K562 (cell line): Measurements from ENCODE around the gene SPINK9. TPM values are rescaled to one million over a fixed set of nuclear protein-coding genes. Genes with fewer than 3 reads are reported as not detected.
A peak's percentile ranks its signal among the peaks of the same experiment; 100 is the strongest.

Experiments used
- BACH1 ChIP-seq: fragments of 200-800 bp; sonication (Bioruptor generic); IDR thresholded peaks from 2 replicates; pipeline ENCODE4 v1.6.1; 2016; ENCODE audit warnings: missing genetic modification characterization, missing compliant biosample characterization
- BDP1 ChIP-seq: IDR thresholded peaks from 3 replicates; pipeline ENCODE4 v1.6.1; 2011; ENCODE audit not compliant: insufficient read length, insufficient read depth
- C11orf30 ChIP-seq: fragments of 450-650 bp; IDR thresholded peaks from 2 replicates; pipeline ENCODE4 v1.6.1; 2016; ENCODE audit warnings: low read depth, mild to moderate bottlenecking
- CCAR2 ChIP-seq: fragments of 200-400 bp; formaldehyde crosslinking; IDR thresholded peaks from 2 replicates; pipeline ENCODE4 v1.6.1; 2017; ENCODE audit warnings: mild to moderate bottlenecking, low read depth, low read length
- CREBBP ChIP-seq: IDR thresholded peaks from one replicate; pipeline ENCODE4 v1.6.1; 2012; ENCODE audit warnings: low read depth, mild to moderate bottlenecking, control low read depth, inconsistent platforms, low read length
- FOXA1 ChIP-seq: fragments of 450-650 bp; IDR thresholded peaks from 2 replicates; pipeline ENCODE4 v1.6.1; 2016; ENCODE audit warnings: mild to moderate bottlenecking, borderline replicate concordance
- KDM5B ChIP-seq: fragments of 200-600 bp; sonication (generic); IDR thresholded peaks from 2 replicates; pipeline ENCODE4 v1.6.1; 2012; ENCODE audit warnings: low read depth, mild to moderate bottlenecking, moderate library complexity, low read length, control low read depth, inconsistent platforms; ENCODE audit not compliant: insufficient replicate concordance
- MCM7 ChIP-seq, 2 experiments: fragments of 450-650 bp; IDR thresholded peaks; 2 replicates each; pipeline ENCODE4 v1.6.1; 2016 to 2018
- NR4A1 ChIP-seq, 2 experiments: fragments of 250-450 bp in 1 of 2; fragments of 450-650 bp in 1 of 2; sonication (Bioruptor Pico) in 1 of 2; IDR thresholded peaks; 2 replicates each; pipeline versions ENCODE4 v1.4.0 to v1.6.1; 2016 to 2020; ENCODE audit warnings: mild to moderate bottlenecking in 2 of 2, missing compliant biosample characterization in 1 of 2, missing genetic modification characterization in 1 of 2, moderate library complexity in 1 of 2
- POLR3A ChIP-seq: IDR thresholded peaks from 2 replicates; pipeline ENCODE4 v1.6.1; 2011; ENCODE audit warnings: borderline replicate concordance, mild to moderate bottlenecking, moderate library complexity; ENCODE audit not compliant: insufficient read length, insufficient read depth; ENCODE audit errors: extremely low read depth
- PRMT5 ChIP-seq: sonication (generic); formaldehyde crosslinking; IDR thresholded peaks from 2 replicates; pipeline ENCODE4 v1.5.0; 2020; ENCODE audit warnings: missing genetic modification reagents
- RAD51 ChIP-seq: fragments of 450-650 bp; IDR thresholded peaks from 2 replicates; pipeline ENCODE4 v1.7.1; 2016; ENCODE audit warnings: low read depth, mild to moderate bottlenecking, borderline replicate concordance
- RBM39 ChIP-seq: fragments of 200-400 bp; formaldehyde crosslinking; optimal IDR thresholded peaks from 2 replicates; pipeline ENCODE3; 2018; ENCODE audit warnings: low read depth, low read length
- RFX1 ChIP-seq: fragments of 450-650 bp; IDR thresholded peaks from 2 replicates; pipeline ENCODE4 v1.6.1; 2016; ENCODE audit warnings: mild to moderate bottlenecking, moderate library complexity
- SIN3A ChIP-seq, 2 experiments: fragments of 150-350 bp in 1 of 2; IDR thresholded peaks; 2 replicates each; pipeline ENCODE4 v1.6.1; 2011 to 2016; ENCODE audit warnings: borderline replicate concordance in 2 of 2, low read depth in 2 of 2, low read length in 2 of 2, mild to moderate bottlenecking in 2 of 2, moderate library complexity in 2 of 2; ENCODE audit not compliant: control insufficient read depth in 1 of 2
- SMAD2 ChIP-seq: fragments of 150-350 bp; IDR thresholded peaks from 2 replicates; pipeline ENCODE4 v1.6.1; 2014; ENCODE audit warnings: low read depth, mild to moderate bottlenecking, low read length
- ZKSCAN8 ChIP-seq: fragments of 200-800 bp; sonication (Bioruptor generic); IDR thresholded peaks from 2 replicates; pipeline ENCODE4 v1.6.1; 2016; ENCODE audit warnings: missing genetic modification characterization, missing compliant biosample characterization
- polyA plus RNA-seq, 8 experiments: library from polyadenylated mRNA; depleted of rRNA in 4 of 8; stranded (reverse) in 5 of 8; unstranded in 3 of 8; fragments of >200 nt; fragmentation: Nextera tagmentation in 2 of 8; fragmentation: Illumina TruSeq in 1 of 8; extraction: Ambion mirVana in 2 of 8; extraction: Trizol in 1 of 8; gene quantifications; 2 replicates each; pipeline versions ENCODE4 v1.2.1 to v1.2.3, GENCODE V29; 2011 to 2014; ENCODE audit warnings: inconsistent platforms in 1 of 8, missing spikeins in 1 of 8
- total RNA-seq, 7 experiments: library from RNA; depleted of rRNA in 6 of 7; stranded (reverse); fragments of >200 nt in 6 of 7; fragmentation: Illumina TruSeq in 2 of 7; extraction: Trizol in 2 of 7; gene quantifications; 2 replicates each; pipeline versions ENCODE4 v1.2.1 to v1.2.3, GENCODE V29; 2011 to 2021; ENCODE audit warnings: low replicate concordance in 1 of 7
- TF ChIP-seq, protein P1 (sequence below): fragments of 250-450 bp; sonication (Bioruptor Pico); IDR thresholded peaks from 2 replicates; pipeline ENCODE4 v1.4.0; 2020
- TF ChIP-seq, protein P2 (sequence below): fragments of 450-650 bp; formaldehyde crosslinking; conservative IDR thresholded peaks from 2 replicates; pipeline ENCODE4 v1.4.0; 2022; ENCODE audit warnings: mild to moderate bottlenecking, missing genetic modification characterization

Gene SPINK9
- total and polyA plus RNA-seq, 9 of the 15 experiments (the other 6 are each of a cell fraction or from before 2014, with no cell fraction given): not detected

DNA sequence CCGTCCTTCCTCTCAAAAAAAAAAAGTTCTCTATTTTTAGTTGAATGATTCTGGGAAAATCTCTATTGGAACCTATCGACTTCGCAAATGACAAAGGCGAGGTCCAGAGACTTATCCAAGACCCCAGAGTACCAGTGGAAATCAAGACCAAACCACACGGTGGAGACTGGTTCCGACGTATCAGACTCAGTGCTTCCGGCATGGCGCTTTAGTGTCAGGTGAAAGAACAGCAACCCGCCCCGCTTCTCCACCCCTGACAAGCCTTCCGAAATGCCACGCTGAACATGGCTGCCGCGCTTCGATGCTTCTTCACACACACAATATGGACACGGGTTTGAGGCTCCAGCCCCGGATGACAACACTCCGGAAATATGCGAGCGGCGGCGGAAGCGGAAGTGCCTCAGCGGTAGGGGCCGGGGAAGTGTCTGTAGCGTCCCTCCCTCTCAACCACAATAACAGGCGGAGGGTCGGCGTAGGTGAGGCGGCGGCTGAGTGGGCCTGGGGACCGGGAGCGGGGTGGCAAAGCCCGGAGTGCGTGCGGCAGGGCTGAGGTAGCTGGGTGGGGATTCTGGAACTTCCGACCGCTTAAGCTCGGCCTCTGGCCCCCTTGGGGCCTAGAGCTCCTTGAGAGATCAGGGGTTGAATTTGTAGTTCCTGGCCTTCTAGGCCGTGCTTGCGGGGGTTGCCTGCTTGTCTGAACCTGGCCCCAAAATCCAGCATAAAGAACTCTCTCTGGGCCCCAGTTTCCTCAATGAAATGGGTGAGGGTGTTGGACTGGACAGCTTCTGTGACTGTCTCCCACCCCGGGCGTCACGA, 48.4 kb downstream of the SPINK9 start, which contains the start of gene FBXO38 (continued):
- TF ChIP-seq SIN3A (IDR thresholded peaks at IDR 0.05; ENCODE audit: borderline replicate concordance in 2 of 2, control insufficient read depth in 1 of 2, low read depth in 2 of 2, low read length in 2 of 2) (peak in 1 of 2 experiments; percentile 77; a peak in 3 of 4 replicates), ZKSCAN8 (no peak), BDP1 (no peak), NR4A1 (CRISPR knock-in tag; IDR thresholded peaks at IDR 0.05) (no peak), NR4A1 (tag; IDR thresholded peaks at IDR 0.05) (no peak; the same call in 1 of the 2 replicates), RFX1 (no peak), POLR3A (no peak), SMAD2 (no peak), BACH1 (tag) (peak; percentile 42; the same call in 1 of the 2 replicates), C11orf30 (peak; percentile 75), CREBBP (no peak), KDM5B (peak; percentile 81), MCM7 (IDR thresholded peaks at IDR 0.05) (no peak), FOXA1 (no peak), RAD51 (peak; percentile 25; the same call in 1 of the 2 replicates), RBM39 (no peak), CCAR2 (no peak), PRMT5 (no peak)
- TF ChIP-seq, protein P1, sequence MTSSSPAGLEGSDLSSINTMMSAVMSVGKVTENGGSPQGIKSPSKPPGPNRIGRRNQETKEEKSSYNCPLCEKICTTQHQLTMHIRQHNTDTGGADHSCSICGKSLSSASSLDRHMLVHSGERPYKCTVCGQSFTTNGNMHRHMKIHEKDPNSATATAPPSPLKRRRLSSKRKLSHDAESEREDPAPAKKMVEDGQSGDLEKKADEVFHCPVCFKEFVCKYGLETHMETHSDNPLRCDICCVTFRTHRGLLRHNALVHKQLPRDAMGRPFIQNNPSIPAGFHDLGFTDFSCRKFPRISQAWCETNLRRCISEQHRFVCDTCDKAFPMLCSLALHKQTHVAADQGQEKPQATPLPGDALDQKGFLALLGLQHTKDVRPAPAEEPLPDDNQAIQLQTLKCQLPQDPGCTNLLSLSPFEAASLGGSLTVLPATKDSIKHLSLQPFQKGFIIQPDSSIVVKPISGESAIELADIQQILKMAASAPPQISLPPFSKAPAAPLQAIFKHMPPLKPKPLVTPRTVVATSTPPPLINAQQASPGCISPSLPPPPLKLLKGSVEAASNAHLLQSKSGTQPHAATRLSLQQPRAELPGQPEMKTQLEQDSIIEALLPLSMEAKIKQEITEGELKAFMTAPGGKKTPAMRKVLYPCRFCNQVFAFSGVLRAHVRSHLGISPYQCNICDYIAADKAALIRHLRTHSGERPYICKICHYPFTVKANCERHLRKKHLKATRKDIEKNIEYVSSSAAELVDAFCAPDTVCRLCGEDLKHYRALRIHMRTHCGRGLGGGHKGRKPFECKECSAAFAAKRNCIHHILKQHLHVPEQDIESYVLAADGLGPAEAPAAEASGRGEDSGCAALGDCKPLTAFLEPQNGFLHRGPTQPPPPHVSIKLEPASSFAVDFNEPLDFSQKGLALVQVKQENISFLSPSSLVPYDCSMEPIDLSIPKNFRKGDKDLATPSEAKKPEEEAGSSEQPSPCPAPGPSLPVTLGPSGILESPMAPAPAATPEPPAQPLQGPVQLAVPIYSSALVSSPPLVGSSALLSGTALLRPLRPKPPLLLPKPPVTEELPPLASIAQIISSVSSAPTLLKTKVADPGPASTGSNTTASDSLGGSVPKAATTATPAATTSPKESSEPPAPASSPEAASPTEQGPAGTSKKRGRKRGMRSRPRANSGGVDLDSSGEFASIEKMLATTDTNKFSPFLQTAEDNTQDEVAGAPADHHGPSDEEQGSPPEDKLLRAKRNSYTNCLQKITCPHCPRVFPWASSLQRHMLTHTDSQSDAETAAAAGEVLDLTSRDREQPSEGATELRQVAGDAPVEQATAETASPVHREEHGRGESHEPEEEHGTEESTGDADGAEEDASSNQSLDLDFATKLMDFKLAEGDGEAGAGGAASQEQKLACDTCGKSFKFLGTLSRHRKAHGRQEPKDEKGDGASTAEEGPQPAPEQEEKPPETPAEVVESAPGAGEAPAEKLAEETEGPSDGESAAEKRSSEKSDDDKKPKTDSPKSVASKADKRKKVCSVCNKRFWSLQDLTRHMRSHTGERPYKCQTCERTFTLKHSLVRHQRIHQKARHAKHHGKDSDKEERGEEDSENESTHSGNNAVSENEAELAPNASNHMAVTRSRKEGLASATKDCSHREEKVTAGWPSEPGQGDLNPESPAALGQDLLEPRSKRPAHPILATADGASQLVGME (CRISPR knock-in tag): no peak
- TF ChIP-seq, protein P2, sequence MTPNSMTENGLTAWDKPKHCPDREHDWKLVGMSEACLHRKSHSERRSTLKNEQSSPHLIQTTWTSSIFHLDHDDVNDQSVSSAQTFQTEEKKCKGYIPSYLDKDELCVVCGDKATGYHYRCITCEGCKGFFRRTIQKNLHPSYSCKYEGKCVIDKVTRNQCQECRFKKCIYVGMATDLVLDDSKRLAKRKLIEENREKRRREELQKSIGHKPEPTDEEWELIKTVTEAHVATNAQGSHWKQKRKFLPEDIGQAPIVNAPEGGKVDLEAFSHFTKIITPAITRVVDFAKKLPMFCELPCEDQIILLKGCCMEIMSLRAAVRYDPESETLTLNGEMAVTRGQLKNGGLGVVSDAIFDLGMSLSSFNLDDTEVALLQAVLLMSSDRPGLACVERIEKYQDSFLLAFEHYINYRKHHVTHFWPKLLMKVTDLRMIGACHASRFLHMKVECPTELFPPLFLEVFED: no peak
